OCI-LY1 (cell line): ENCODE measurements around the gene C19orf47.

ENCODE experiments used
- EZH2 ChIP-seq: fragments of 200-600 bp; sonication (generic), shearing (Covaris generic); IDR thresholded peaks from 2 replicates; pipeline ENCODE4 v1.8.0; 2017; ENCODE audit warnings: borderline replicate concordance, mixed run types, mild to moderate bottlenecking, antibody characterized with exemption, low read length, moderate library complexity, mixed read lengths
- TF ChIP-seq, protein P1 (sequence below): fragments of 200-600 bp; sonication (generic), shearing (Covaris generic); IDR thresholded peaks from 2 replicates; pipeline ENCODE4 v1.5.1; 2017; ENCODE audit warnings: mild to moderate bottlenecking, antibody characterized with exemption, low read length, moderate library complexity, mixed read lengths

DNA sequence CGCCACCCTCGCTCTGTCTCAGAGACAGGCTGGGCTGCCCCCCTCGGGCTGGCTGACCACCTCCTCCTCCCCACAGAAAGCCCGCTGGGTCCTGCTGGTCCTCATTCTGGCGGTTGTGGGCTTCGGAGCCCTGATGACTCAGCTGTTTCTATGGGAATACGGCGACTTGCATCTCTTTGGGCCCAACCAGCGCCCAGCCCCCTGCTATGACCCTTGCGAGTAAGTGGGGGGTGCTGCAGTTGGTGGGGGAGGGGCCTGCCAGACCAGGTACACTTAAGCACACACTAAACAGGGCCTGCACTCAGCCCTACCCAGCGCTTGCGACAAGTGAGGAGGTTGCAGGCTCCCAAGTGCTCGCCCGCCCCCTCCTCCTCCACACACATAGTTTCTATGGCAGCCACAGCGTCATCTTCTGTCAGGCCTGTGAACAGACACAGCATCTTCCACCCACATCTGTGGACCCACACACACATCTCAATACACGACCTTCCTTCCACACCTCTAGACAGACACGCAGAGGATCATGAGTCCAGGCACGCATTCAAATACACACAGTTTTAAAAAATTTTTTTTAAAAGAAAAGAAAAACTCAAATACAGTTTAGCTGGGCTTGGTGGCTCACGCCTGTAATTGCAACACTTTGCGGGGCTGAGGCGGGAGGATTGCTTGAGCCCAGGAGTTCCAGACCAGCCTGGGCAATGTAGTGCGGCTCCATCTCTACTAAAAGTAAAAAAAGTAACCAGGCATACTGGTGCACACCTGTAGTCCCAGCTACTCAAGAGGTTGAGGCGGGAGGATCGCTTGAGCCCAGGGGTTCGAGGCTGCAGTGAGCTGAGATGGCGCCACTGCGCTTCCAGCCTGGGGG, 18.7 kb upstream of the C19orf47 start:
- TF ChIP-seq, protein P1, sequence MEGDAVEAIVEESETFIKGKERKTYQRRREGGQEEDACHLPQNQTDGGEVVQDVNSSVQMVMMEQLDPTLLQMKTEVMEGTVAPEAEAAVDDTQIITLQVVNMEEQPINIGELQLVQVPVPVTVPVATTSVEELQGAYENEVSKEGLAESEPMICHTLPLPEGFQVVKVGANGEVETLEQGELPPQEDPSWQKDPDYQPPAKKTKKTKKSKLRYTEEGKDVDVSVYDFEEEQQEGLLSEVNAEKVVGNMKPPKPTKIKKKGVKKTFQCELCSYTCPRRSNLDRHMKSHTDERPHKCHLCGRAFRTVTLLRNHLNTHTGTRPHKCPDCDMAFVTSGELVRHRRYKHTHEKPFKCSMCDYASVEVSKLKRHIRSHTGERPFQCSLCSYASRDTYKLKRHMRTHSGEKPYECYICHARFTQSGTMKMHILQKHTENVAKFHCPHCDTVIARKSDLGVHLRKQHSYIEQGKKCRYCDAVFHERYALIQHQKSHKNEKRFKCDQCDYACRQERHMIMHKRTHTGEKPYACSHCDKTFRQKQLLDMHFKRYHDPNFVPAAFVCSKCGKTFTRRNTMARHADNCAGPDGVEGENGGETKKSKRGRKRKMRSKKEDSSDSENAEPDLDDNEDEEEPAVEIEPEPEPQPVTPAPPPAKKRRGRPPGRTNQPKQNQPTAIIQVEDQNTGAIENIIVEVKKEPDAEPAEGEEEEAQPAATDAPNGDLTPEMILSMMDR = peak; percentile 11; the same call in 1 of the 2 replicates
- no peak for TF ChIP-seq EZH2
